SKM-1 (cell line): ENCODE measurements around the gene CADPS2.

Experiments
- DNase-seq: peaks from one replicate; lab custom pipeline; 2025; ENCODE audit not compliant: unreplicated experiment; lab: John Stamatoyannopoulos, UW

Gene CADPS2

DNA sequence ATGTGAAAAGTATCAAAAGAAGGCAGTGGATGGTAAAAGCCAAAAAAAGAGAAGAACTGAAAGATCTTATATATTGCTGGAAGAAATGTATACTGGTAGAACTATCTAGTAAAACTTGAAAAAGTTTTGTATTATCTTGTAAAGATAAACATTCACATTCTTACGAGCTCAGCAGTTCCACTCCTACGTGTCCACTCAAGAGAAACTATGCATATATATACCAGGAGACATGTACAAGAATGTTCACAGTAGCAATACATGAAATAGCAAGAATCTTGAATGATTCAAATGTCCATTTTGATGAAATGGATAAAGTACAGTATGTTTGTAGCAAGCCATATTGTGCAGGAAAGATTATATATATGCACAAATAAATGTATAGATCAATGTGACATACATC, 342.4 kb downstream of the CADPS2 start:
- no peak for DNase-seq

DNA sequence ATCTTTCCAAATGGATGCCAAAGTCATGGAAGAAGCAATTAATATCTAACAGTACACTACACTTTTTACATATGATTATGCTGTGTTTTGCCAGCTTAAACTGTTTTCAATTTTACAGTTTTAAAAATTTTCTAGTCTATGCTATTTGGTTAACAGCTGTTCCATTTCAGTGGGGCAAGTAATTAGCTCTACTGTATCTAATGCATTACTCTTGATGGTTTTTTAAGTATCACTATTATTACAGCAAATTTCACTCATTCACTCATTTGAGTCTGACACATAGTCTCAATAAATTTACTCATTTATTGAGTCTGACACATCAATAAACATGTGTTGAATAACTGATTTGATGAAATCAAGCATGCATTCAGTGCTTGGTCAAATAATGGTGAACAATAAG, 343.1 kb downstream of the CADPS2 start:
- no peak for DNase-seq

DNA sequence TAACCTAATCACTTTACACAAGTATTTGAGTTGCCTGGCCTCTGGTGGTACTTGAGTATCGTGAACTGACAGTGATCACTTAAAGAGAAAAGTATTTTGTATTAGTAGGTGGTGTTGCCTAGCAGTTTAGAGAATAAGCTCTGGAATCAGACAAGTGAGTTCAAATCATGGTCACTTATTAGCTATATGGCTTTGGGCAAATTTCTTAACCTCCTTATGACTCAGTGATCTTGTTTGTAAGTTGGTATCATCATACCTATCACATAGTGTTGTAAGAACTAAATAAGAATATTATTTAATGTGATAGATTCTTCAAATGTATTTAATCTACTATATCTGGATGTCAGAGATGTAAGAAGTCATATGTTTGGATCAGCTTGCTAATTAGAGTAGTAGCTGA, 351.2 kb downstream of the CADPS2 start:
- no peak for DNase-seq

DNA sequence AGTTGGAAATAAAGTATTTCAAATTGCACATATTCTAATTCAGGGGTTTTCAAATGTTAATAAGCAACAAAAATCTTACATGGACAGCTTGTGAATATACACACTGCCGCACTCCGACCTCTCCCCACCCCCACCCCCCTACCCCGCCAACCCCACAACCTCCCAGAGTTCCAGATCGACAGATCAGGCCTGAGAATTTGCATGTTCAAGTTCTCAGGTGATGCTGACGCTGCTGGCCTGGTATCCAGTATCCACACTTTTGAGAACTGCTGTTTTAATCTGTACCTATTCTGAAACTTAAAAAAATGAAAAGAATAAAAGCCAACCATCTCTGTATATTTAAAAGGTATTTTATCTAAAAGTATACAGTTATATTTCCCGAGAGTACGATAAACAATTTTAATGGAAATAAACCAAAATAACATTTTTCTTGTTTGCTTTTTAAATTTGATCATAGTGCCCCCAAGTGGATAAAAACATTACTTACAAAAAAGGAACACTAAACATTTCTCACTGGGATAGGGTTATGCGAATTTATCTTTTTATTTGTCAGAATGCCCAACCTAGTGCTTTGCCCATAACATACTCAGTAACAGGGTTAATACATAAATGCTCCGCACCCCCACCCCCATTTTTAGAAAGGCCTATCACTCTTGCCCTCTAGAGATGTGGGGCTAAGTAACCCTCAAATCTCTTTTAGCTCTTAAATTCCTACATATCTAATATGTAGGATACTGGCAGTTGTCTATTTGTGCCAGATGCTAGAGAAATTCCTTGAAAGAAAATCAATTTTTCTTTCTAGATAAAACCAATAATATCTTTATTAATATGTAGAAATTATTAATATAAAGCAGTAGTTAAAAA, 353.6 kb downstream of the CADPS2 start:
- DNase-seq, result no peak

DNA sequence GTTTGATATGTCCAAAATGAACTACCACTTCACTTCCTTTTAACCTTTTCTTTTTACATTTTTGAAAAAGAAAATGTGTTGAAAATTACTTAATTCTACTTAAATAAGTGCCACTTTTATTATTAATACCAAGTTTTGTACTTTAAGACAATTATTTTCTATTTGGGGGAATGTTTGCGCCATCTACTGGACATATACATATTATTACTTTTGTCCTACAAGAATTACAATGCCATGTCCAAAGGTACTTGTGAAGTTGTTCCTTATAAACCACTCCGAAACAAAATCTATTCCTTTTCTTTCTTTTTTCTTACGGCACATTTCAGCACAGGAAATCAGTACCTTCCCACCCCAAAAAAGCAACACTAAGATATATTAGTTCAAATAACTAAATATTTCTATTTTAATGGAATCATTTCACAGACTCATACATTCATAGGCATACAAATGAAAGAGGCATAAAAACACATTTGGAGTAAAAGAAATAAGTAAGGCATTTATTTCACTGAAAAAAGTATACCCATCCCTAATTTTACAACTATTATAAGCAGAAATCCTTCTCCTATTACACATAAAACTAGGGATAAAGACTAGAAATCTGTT, 357.3 kb downstream of the CADPS2 start:
- peak; percentile 24 for DNase-seq

DNA sequence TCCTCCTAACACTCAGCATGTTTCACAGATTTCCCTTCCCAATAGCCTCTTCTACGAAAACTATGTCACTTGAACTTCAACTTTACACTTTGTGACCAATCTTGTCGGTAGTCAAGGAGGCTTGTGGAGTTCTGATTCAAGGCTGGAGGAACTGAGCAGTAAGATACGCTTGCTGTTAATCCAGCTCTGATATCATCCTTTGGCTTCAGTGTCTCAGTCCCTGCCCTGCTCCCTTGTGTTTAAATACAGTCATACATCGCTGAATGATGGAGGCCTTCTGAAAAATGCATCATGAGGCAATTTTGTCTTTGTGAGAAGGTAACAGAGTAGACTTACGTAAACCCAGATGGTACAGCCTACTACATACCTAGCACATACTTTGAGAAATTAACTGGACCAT, 360.9 kb downstream of the CADPS2 start:
- no peak for DNase-seq

DNA sequence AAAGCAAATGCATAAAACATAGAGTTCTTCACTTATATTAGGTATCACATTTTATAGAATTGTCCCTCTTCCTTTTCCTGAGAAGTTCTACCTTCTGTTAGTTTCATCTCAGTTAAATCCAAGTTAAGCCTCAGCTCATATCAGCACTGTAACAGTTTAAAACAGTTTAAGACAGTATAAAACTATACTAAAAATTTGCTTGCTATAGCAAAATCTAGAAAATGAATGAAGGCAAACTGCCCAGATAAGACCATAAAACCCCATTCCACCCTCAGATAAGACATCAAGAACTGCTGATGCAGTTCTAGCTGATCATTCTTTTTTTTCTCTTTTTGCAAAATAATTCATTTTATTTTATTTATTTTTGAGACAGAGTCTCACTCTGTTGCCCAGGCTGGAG, 364.5 kb downstream of the CADPS2 start:
- DNase-seq, result no peak

DNA sequence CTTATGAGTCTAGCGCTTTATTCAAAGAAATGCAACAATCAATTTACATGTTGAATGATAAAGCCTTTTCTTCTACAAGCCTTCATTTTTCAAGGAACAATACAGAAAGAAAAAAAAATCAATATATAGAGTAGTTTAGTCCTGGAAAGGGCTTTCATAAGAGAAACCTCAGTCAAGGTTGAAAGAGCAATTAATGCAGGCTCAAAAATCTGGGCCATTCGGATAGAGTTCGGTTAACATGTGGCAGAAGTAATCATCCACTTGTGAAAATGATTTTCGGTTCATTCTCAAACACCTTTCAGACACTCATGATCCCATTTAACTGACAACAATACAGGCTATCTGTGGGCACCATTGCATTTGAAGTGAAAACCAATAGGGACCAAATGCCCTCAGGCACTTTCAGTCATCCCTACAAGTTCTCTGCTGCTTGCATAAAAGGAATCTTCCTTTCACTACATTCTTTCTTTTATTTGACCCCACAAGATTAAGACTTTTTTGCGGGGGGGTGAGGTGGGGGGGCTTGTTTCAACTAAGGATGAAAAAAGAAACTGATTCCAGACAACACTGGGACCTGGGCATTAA, 365.2 kb downstream of the CADPS2 start:
- DNase-seq, result no peak

DNA sequence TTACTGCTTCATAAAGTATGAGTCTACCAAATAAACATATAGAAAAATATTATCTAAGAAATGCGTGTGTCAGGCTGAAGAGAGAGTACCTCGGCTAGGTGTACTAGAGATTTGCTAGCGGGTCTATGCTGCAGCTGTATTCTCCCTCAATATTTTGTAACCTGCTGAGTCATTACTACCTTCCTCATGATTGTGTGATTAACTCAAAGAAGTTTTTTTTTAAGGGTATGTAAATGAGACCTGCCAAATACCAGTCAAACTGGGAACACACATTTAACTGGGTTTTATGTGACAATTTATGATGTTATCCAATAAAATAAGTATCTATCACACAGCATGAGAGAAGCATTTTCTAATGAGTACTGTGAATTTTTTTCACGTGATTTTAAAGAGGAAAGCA, 367.8 kb downstream of the CADPS2 start:
- no peak for DNase-seq

DNA sequence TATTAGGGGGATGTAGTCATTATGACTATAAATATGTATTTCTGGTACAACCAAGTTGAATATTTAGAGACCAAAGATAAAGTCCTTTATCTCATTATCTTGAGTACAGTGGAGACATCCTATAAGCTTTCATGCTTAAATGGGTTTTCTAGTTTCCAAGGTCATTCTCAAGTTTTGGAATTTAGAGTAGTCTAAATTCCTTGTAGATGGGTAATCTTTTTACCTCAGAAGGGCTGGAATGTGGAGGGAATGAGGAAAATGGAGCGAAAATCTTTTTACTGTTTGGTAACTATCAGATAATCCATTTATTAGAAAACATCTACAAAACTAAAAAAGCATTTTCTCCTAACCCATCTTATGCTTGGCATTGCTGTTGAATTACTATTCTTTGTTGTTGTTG, 368.7 kb downstream of the CADPS2 start:
- no peak for DNase-seq

DNA sequence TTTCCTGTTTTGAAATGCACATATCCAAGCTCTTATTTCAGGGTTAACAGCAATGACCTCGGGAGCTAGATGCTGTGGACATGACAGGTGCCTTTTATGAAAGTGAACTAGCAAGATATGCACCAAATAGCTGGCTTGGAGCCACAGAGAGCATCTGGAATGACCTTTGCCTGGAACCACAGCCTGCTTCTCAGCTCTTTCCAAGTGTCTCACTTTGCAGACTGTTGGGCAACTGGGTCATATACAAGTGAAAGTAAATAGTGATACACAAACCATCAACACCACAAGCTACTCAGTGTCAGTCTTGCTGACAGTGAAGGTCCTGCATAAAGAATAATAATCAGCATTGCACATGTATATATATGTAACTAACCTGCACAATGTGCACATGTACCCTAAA, 370.9 kb downstream of the CADPS2 start:
- DNase-seq, result no peak

DNA sequence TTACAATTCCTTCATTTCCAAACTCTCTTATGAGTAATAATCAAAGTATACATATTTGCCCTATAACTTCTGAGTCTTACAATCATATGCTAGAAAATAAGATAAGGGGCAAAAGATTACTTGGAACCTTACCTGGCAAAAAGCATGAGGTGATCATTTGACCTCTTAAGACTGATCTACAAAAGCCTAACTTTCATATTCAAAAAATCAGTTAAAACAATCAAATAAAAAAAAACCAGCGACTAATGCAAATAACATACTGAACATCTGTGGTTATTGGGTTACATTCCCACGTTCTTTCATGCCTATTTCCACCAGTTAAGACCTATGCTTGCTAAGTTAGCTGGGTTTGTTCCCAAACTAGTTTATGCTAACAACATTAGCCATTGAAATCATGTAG, 375.0 kb downstream of the CADPS2 start:
- DNase-seq, result no peak

DNA sequence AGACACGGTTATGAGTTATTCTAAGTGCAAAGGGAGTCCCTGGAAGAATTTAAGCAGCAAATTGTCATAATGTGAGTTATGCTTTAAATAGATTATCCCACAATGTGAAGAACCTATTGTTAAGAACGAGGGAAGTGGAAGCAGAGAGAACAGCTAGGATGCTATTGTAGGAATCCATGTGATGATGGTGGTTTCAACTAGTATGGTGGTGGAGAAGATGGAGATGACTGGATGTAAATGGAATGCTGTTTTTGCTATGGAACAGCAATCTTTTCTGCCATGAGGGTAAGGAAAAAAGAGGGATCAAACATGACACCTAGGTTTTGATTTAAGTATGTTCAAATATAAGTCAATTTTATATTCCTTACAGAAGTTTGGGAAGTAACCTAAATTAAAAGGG, 378.7 kb downstream of the CADPS2 start:
- no peak for DNase-seq

DNA sequence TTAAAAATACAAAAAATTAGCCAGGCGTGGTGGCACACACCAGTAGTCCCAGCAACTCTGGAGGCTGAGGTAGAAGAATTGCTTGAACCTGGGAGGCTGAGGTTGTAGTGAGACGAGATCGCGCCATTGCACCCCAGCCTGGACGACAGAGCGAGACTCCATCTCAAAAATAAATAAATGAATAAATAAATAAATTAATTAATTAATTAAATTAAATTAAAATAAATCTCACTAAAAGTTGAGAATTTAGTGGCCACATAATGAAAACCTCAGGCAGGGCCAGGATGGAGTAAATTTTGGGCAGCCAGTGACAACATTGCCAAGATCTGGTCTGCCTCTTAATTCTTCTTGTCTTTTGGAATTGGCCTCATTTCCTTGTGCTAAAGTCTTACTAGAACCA, 394.3 kb downstream of the CADPS2 start:
- DNase-seq, result no peak

DNA sequence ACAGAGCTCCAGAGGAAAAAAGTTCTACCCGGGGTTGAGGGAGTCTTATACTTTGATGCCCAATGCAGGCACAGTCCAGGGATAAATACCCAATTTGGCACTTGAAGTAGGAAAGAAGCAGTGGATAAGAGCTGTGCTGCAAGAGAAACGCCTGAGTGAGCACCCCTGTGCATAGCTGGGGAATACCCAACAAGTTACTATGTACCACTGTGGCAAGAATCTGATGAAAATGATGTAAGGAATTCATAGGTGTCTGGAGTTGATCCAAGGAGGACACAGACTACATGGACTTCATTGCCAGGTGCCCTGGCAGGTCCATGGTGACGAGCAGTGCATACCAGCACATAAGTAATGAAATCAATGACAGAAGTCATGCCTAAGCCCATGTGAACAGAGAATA, 398.0 kb downstream of the CADPS2 start:
- DNase-seq, result no peak

DNA sequence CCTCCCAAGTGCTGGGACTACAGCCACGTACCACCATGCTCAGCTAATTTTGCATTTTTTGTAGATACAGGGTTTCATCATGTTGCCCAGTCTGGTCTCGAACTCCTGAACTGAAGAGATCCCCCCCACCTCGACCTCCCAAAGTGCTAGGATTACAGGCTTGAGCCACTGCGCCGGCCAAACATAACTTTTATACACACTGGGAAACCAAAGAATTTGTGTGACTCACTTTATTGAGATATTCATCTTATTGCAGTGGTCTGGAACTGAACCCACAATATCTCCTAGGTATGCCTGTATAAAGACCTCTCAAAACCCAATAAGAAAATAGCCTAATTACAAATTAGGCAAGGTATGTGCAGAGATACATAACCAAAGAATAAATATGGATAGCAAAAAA, 399.1 kb downstream of the CADPS2 start:
- no peak for DNase-seq

DNA sequence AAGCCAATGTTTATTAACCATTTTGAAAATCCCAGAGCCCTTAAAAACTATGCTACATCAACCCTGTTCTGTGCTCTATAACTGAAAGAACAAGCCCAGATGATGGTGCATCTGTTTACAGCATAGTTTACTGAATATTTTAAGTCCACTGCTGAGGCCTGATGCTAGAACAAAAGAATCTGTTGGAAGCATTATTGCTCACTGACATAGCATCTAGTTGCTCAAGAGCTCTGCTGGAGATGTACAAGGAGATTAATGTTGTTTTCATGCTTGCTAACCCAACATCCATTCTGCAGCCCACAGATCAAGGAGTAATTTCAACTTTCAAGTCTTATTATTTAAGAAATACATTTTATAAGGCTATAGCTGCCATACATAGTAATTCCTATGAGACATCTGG, 400.4 kb downstream of the CADPS2 start:
- no peak for DNase-seq

DNA sequence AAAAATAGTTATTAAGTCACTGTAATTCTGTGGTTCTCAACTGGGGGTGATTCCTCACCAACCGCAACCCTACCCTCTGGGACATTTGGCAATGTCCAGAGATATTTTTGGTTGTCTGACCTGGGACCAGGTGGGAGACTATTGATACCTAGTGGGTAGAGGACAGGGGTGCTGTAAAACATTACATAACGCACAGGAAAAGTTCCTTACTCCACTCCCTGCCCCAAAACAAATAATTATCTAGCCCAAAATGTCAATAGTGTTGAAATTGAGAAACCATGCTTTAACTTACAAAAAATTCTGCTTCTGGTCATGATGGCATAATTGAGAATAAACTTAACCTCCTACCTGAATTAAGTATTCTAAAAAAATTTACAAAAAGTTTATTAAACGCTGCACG, 404.0 kb downstream of the CADPS2 start:
- no peak for DNase-seq

DNA sequence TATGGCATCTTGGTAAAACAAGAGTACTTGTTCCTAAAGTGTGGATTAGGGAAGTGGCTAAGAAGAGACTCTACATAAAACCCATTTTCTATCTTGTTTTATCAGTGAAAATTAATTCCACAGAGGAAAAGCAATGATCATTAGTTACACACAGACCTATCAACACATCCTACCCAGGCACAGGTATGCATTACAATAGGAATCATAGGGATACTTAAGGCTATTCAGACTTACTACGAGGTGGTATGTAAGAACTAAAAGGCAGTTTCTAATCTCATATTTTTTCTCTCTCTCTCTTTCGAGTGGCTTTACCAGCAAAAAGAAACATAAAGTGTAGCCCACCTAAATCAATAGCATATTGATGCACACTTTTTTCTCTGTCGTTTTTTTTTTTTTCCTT, 415.4 kb downstream of the CADPS2 start:
- DNase-seq, result no peak

DNA sequence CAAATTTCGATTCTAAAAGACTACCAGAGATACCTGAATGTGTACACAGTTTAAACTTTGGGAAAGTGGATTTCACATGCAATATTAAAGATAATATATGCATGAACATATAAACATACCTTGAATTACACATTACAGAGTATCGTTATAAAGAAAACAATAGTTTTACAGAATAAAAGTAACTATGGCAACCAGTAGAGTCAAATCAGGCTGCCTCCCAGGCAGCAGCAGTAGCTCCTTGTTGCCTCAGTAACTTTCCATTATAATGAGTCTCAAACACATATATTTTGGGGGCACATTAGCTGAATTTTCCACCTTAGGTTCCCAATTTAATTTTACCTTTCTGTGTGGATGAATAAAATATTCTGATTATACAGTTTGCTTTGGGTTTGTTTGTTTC, 417.3 kb downstream of the CADPS2 start:
- DNase-seq, result no peak

DNA sequence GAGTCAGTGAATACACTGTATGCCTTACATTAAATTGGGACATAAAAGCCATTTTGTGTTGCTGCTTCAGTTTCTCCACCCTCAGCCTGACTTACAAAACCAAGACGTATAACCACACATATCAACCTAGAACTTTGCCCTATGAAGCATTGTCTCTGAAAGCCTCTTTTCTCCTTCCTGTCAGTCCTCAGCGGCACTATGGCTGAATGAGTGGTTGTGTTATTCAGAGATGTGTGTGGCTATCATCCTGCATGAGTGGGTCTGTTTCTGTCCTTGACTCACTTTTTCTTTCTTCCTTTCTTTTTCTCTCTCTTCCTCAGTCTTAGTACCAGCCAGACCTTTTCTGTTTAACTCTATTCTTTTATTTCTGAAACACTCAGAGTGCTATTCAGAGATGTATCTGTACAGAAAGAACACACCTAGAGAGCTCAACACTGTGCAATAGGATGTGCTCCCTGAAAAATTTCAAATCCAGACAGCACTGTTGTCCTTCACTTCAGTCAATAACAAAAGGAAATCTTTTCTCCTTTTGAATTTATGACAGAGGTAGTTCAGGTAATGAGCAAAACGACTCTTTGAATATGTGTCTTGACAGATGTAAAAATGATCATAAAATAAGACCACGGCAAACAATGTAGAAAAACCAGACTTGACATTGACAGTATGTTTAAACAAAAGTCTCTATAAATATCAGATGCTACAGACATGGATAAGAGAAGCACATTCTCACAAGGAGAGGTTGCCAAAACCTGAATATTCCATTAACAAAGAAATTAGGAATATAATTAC, 418.4 kb downstream of the CADPS2 start:
- DNase-seq, result no peak

DNA sequence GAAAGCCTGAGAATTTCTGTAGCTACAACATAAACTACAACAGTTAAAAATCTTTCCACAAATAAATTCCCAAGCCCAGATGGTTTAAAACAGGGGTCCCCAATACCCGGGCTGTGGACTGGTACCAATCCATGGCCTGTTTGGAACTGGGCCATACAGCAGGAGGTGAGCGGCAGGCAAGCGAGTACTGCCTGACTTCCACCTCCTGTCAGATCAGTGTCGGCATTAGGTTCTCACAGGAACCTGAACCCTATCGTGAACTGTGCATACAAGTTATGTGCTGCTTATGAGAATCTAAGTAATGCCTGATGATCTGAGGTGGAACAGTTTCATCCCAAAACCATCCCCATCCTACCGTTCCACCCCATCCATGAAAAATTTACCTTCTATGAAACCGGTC, 421.0 kb downstream of the CADPS2 start:
- DNase-seq, result no peak
